Astrocyte of the spinal cord (primary cell): ENCODE data around the gene FAM171A1.
"Not testable (repeated sequence)": the region's sequence is repeated elsewhere in the genome, so short reads cannot be mapped to it uniquely, and the experiment has no call there.

Experiments
- DNase-seq: peaks from one replicate; pipeline ENCODE4 v3.0.0; 2011; ENCODE audit warnings: low read depth, low spot score
- H3K4me3 ChIP-seq: 2 replicates; pipeline ENCODE4 v1.5.1; 2011; ENCODE audit warnings: low read depth, mild to moderate bottlenecking, low read length, moderate library complexity
- CTCF ChIP-seq: IDR thresholded peaks from 2 replicates; pipeline ENCODE4 v1.5.1; 2012; ENCODE audit warnings: low read depth, mild to moderate bottlenecking, low read length, inconsistent platforms
- in situ Hi-C: cut with HindIII; loops from 2 replicates; pipeline ENCODE4 v1.10.0; 2017; ENCODE audit warnings: low sequenced_read_pairs

The FAM171A1 gene

GRCh38 chr10:15370856-15371701, at the start of gene FAM171A1:
FAM171A1 (minus strand) TSS chr10:15371289; CDS start chr10:15371052, 237 bp downstream.
- TF ChIP-seq CTCF = peak; percentile 28
- peak; percentile 58 for DNase-seq
- in situ Hi-C loops = no loop called here
- H3K4me3 ChIP-seq = peak within 1 kb of the TSS; percentile 65

GRCh38 chr10:15420858-15421257, 49.8 kb upstream of the FAM171A1 start:
- H3K4me3 ChIP-seq = no peak overlapping the region
- no peak for TF ChIP-seq CTCF
- DNase-seq = no peak
- in situ Hi-C loops = no loop called here

GRCh38 chr10:15419279-15419874, 48.3 kb upstream of the FAM171A1 start:
- in situ Hi-C loops = no loop called here
- DNase-seq = peak; percentile 60
- TF ChIP-seq CTCF = peak; percentile 80
- H3K4me3 ChIP-seq = no peak overlapping the region

GRCh38 chr10:15416034-15416433, 44.9 kb upstream of the FAM171A1 start:
- no peak overlapping the region for H3K4me3 ChIP-seq
- in situ Hi-C loops = no loop called here
- no peak for TF ChIP-seq CTCF
- DNase-seq = no peak

GRCh38 chr10:15411010-15411409, 39.9 kb upstream of the FAM171A1 start:
- in situ Hi-C loops = no loop called here
- TF ChIP-seq CTCF = no peak

GRCh38 chr10:15409350-15409749, 38.3 kb upstream of the FAM171A1 start:
- DNase-seq, H3K4me3 ChIP-seq, in situ Hi-C loops: not testable (repeated sequence)

More at GRCh38 chr10:15411010-15411409, 39.9 kb upstream of the FAM171A1 start:
- no peak overlapping the region for H3K4me3 ChIP-seq
- DNase-seq = no peak

GRCh38 chr10:15408557-15408956, 37.5 kb upstream of the FAM171A1 start:
- no peak for DNase-seq
- in situ Hi-C loops = no loop called here
- TF ChIP-seq CTCF = no peak
- H3K4me3 ChIP-seq = no peak overlapping the region
